ENCODE data around the gene FAM107A. TPM values are rescaled to one million over a fixed set of nuclear protein-coding genes. Genes with fewer than 3 reads are reported as not detected.

FAM107A gene
- total RNA-seq, 1 experiment from 2014 or later: not detected

DNA sequence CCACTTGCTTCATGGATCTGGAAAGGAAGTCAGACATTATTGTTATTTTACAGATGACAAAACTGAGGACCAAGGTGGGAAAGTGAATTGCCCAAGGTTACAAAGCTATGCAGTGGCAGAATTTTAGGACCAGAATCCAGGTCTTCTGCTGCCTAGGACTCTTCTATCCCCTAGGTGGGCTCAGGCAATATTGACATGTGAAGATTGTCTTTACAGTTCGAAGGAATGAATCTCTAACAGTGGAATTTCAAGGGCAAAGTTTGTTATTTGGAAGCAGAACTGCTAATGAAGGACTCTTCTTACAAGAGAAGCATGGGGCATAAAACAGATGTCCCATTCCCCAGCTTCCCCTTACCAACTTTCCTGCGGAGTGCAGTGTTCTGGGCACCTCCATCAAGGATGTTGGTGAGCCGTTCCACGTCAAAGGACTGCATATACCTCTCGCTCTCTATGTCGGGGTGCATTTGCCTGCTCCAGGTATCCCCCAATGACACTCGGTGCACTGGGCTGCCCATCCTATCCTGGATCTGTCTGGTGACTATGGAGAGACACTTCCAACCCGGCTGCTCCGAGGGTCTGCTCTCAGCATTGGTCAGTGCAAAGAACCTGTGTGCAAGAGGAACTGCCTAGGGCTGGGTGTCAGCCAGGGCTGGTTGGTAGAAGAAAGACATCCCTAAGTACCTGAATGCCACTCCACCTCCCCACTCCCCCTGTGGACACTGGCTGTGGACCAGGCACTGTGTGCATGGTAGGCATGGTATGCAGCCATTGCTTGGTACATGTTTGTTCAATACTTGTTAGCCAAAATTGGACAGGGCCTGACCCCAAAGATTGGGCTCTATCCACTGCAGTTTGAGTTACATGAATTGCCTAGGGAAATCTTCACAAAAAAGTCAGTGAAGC lies 42.3 kb downstream of the FAM107A start:
- no peak overlapping the region for H3K27ac Mint-ChIP-seq (ENCODE audit: unreplicated experiment)
- no peak overlapping the region for H3K4me3 ChIP-seq (ENCODE audit: low read depth, low read length)
- intact Hi-C loops (cut with micrococcal nuclease; ENCODE audit: unreplicated experiment): loop anchor here (5.0 kb wide), 1 partner anchor 208 kb away; no protein-coding TSS in a partner anchor

DNA sequence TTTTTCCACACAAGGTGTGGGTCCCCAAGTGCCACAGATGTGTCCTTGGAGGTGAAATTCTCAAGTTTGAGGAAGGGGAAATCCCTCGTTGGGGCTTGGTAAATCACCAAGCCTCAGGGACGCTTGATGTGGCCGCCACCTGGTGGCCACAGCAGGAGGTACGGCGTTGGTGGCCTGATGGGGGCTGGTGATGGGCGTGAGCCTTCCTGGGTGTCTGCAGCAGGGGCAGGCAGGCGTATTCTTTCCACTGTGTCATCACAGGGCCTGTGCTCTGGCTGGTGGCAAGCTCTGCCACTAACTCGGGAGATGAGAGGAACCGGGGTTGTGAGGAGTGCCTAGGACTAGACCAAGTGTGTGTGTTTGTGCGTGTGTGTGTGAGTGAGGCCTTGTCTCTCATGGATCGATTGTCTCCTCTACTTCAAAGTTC lies 44.4 kb downstream of the FAM107A start:
- BruUV-seq (replicated peaks): no TSS peak
- intact Hi-C loops (cut with micrococcal nuclease; ENCODE audit: unreplicated experiment): loop anchor here (1.0 to 2.0 kb wide), 5 partner anchors 13 to 226 kb away; partner anchors contain the start of genes HTD2 and RPP14
- peaks cover 1% of the 10 kb centered on the region for H3K36me3 ChIP-seq (ENCODE audit: control insufficient read depth, insufficient read depth, low read length)
- no peaks in the 10 kb centered on the region for H3K9me3 ChIP-seq
- Mint-ChIP-seq H3K27ac (ENCODE audit: unreplicated experiment) (peak overlapping the region; percentile 39), H3K27me3 (ENCODE audit: insufficient read depth, unreplicated experiment) (no peaks in the 10 kb centered on the region), H3K9me3 (ENCODE audit: unreplicated experiment) (no peaks in the 10 kb centered on the region), H3K4me3 (ENCODE audit: unreplicated experiment) (no peak overlapping the region), H3K4me1 (ENCODE audit: low read depth, unreplicated experiment) (peaks cover 34% of the 10 kb centered on the region), H3K36me3 (ENCODE audit: insufficient read depth, unreplicated experiment) (peaks cover 5% of the 10 kb centered on the region)
- H3K27me3 ChIP-seq (replicated peaks; ENCODE audit: control insufficient read depth, insufficient read depth, low read length): no peaks in the 10 kb centered on the region
- POLR2A ChIA-PET: no interaction called here
- TF ChIP-seq, protein P1, sequence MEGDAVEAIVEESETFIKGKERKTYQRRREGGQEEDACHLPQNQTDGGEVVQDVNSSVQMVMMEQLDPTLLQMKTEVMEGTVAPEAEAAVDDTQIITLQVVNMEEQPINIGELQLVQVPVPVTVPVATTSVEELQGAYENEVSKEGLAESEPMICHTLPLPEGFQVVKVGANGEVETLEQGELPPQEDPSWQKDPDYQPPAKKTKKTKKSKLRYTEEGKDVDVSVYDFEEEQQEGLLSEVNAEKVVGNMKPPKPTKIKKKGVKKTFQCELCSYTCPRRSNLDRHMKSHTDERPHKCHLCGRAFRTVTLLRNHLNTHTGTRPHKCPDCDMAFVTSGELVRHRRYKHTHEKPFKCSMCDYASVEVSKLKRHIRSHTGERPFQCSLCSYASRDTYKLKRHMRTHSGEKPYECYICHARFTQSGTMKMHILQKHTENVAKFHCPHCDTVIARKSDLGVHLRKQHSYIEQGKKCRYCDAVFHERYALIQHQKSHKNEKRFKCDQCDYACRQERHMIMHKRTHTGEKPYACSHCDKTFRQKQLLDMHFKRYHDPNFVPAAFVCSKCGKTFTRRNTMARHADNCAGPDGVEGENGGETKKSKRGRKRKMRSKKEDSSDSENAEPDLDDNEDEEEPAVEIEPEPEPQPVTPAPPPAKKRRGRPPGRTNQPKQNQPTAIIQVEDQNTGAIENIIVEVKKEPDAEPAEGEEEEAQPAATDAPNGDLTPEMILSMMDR (IDR thresholded peaks at IDR 0.05; ENCODE audit: insufficient read depth in 1 of 2, low read depth in 1 of 2, low read length in 1 of 2, severe bottlenecking in 1 of 2, unreplicated experiment in 1 of 2): peak; percentile 86 to 94
- no peak overlapping the region for H3K4me3 ChIP-seq (ENCODE audit: low read depth, low read length)
- DNase-seq: peak; percentile 74 to 81
- H3K4me1 ChIP-seq: peaks cover 41% of the 10 kb centered on the region
- CTCF ChIA-PET: interaction anchor here (0.6 kb wide), 1 partner anchor 106 kb away, joined by 3 read pairs; no protein-coding TSS in a partner anchor

More for the DNA sequence above, 42.3 kb downstream of the FAM107A start:
- H3K9me3 Mint-ChIP-seq (ENCODE audit: unreplicated experiment): no peaks in the 10 kb centered on the region
- H3K27me3 ChIP-seq (replicated peaks; ENCODE audit: control insufficient read depth, insufficient read depth, low read length): no peaks in the 10 kb centered on the region
- no peaks in the 10 kb centered on the region for H3K27me3 Mint-ChIP-seq (ENCODE audit: insufficient read depth, unreplicated experiment)
- H3K36me3 ChIP-seq (ENCODE audit: control insufficient read depth, insufficient read depth, low read length): peaks cover 1% of the 10 kb centered on the region
- TF ChIP-seq, protein P1 (IDR thresholded peaks at IDR 0.05; ENCODE audit: insufficient read depth in 1 of 2, low read depth in 1 of 2, low read length in 1 of 2, severe bottlenecking in 1 of 2, unreplicated experiment in 1 of 2): no peak
- no peaks in the 10 kb centered on the region for H3K9me3 ChIP-seq
- ChIA-PET POLR2A (no interaction called here), CTCF (interaction anchor here (0.6 to 1.6 kb wide), 5 partner anchors 26 to 347 kb away, joined by 3 to 6 read pairs (median 4); partner anchors contain the start of gene KCTD6)
- peaks cover 42% of the 10 kb centered on the region for H3K4me1 Mint-ChIP-seq (ENCODE audit: low read depth, unreplicated experiment)
- DNase-seq: no peak
- H3K4me3 Mint-ChIP-seq (ENCODE audit: unreplicated experiment): no peak overlapping the region
- peaks cover 52% of the 10 kb centered on the region for H3K4me1 ChIP-seq
- peaks cover 5% of the 10 kb centered on the region for H3K36me3 Mint-ChIP-seq (ENCODE audit: insufficient read depth, unreplicated experiment)
- no TSS peak for BruUV-seq (replicated peaks)

DNA sequence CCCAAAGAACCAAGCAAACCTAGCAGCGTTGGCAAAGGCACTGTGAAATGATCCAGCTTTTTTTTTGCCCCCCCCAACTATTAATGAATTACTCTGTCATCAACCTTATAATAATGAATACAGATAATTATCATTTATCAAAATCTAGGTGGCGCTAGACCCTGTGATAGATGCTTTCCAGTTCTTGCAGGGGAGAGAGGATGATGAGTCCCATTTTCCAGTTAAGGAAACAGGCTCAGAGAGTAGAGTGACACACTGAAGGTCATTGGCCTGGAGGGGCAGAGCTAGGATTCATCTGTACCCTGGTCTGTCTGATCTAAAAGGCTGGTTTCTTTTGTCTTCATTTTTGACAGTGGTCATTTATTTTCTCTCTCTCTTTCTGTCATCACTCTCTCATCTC lies 45.2 kb downstream of the FAM107A start:
- no peak overlapping the region for H3K4me3 Mint-ChIP-seq (ENCODE audit: unreplicated experiment)
- POLR2A ChIA-PET: no interaction called here
- peaks cover 3% of the 10 kb centered on the region for H3K36me3 Mint-ChIP-seq (ENCODE audit: insufficient read depth, unreplicated experiment)
- Histone ChIP-seq H3K4me3 (ENCODE audit: low read depth, low read length) (no peak overlapping the region), H3K36me3 (ENCODE audit: control insufficient read depth, insufficient read depth, low read length) (peaks cover 1% of the 10 kb centered on the region), H3K4me1 (peaks cover 32% of the 10 kb centered on the region), H3K27me3 (replicated peaks; ENCODE audit: control insufficient read depth, insufficient read depth, low read length) (no peaks in the 10 kb centered on the region), H3K9me3 (no peaks in the 10 kb centered on the region)
- CTCF ChIA-PET: interaction anchor here (1.5 kb wide), 1 partner anchor 37 kb away, joined by 3 read pairs; no protein-coding TSS in a partner anchor
- TF ChIP-seq, protein P1 (IDR thresholded peaks at IDR 0.05; ENCODE audit: insufficient read depth in 1 of 2, low read depth in 1 of 2, low read length in 1 of 2, severe bottlenecking in 1 of 2, unreplicated experiment in 1 of 2): no peak
- H3K9me3 Mint-ChIP-seq (ENCODE audit: unreplicated experiment): no peaks in the 10 kb centered on the region
- no peak overlapping the region for H3K27ac Mint-ChIP-seq (ENCODE audit: unreplicated experiment)
- no peak for DNase-seq
- H3K27me3 Mint-ChIP-seq (ENCODE audit: insufficient read depth, unreplicated experiment): no peaks in the 10 kb centered on the region
- intact Hi-C loops (cut with micrococcal nuclease; ENCODE audit: unreplicated experiment): loop anchor here (1.0 to 2.0 kb wide), 5 partner anchors 12 to 225 kb away; partner anchors contain the start of genes HTD2 and RPP14
- BruUV-seq (replicated peaks): no TSS peak
- peaks cover 29% of the 10 kb centered on the region for H3K4me1 Mint-ChIP-seq (ENCODE audit: low read depth, unreplicated experiment)

Data from Caco-2 (cell line).